Loucy (cell line): ENCODE data around the gene RNFT2.

Source experiments
- CTCF ChIP-seq: fragments of 200-600 bp; sonication (generic); conservative IDR thresholded peaks from 2 replicates; pipeline ENCODE4 v1.5.1; 2014; ENCODE audit warnings: mild to moderate bottlenecking, antibody characterized with exemption, low read length
- EZH2phosphoT487 ChIP-seq: fragments of 200-600 bp; IDR thresholded peaks from 2 replicates; pipeline ENCODE4 v1.6.1; 2018; ENCODE audit warnings: antibody characterized with exemption, mild to moderate bottlenecking, moderate library complexity, borderline replicate concordance

- TF ChIP-seq CTCF: no peak
- no peak for TF ChIP-seq EZH2phosphoT487
Observed at GRCh38 chr12:116835484-116835883, 97.4 kb downstream of the RNFT2 start.
